HG02678 (cell line): ENCODE measurements around the gene INO80.

ENCODE experiments used
- ATAC-seq: cut with Tn5 transposase; IDR thresholded peaks from one replicate; pipeline ENCODE4 v1.9.1; 2021; ENCODE audit warnings: mild to moderate bottlenecking, moderate library complexity; ENCODE audit not compliant: unreplicated experiment

The INO80 gene

GRCh38 chr15:40952901-40953712 lies 163.0 kb downstream of the INO80 start, which contains the start of gene CHAC1:
TSS of gene CHAC1 (plus strand) at chr15:40953471. CDS start at chr15:40953584, 113 bp downstream.
- peak; percentile 95 for ATAC-seq

- ATAC-seq: no peak
These were observed 163.7 kb downstream of the INO80 start for GRCh38 chr15:40952301-40952900.

- ATAC-seq: no peak
These were observed 164.3 kb downstream of the INO80 start for GRCh38 chr15:40951764-40952163.

GRCh38 chr15:40949756-40950207 lies 166.3 kb downstream of the INO80 start:
- no peak for ATAC-seq

- no peak for ATAC-seq
These were observed 167.2 kb downstream of the INO80 start for GRCh38 chr15:40948706-40949473.

- no peak for ATAC-seq
These were observed 171.4 kb downstream of the INO80 start for GRCh38 chr15:40944510-40945296.

- no peak for ATAC-seq
These were observed 172.2 kb downstream of the INO80 start for GRCh38 chr15:40943764-40944365.

- ATAC-seq: no peak
These were observed 173.2 kb downstream of the INO80 start for GRCh38 chr15:40942878-40943277.

GRCh38 chr15:40942337-40942854 lies 173.7 kb downstream of the INO80 start:
- peak; percentile 15 for ATAC-seq

GRCh38 chr15:40941528-40942336 lies 174.3 kb downstream of the INO80 start:
- peak; percentile 75 for ATAC-seq

GRCh38 chr15:40941068-40941527 lies 175.0 kb downstream of the INO80 start:
- ATAC-seq: no peak

- ATAC-seq: no peak
These were observed 175.7 kb downstream of the INO80 start for GRCh38 chr15:40940296-40940801.

GRCh38 chr15:40938536-40938870 lies 177.6 kb downstream of the INO80 start:
- no peak for ATAC-seq

- ATAC-seq: no peak
These were observed 178.1 kb downstream of the INO80 start for GRCh38 chr15:40937762-40938535.

GRCh38 chr15:40936709-40937666 lies 179.1 kb downstream of the INO80 start:
- no peak for ATAC-seq

GRCh38 chr15:40936234-40936708 lies 179.8 kb downstream of the INO80 start:
- no peak for ATAC-seq

GRCh38 chr15:40934457-40934856 lies 181.6 kb downstream of the INO80 start:
- no peak for ATAC-seq
